Dermis blood vessel endothelial cell (primary cell): ENCODE results near the gene PAPOLG. TPM values are rescaled to one million over a fixed set of nuclear protein-coding genes. Genes with fewer than 3 reads are reported as not detected.
"Not testable (repeated sequence)": the region's sequence is repeated elsewhere in the genome, so short reads cannot be mapped to it uniquely, and the experiment has no call there.

Experiments used
- DNase-seq: peaks from one replicate; pipeline ENCODE4 v3.0.0; 2010
- total RNA-seq: library from RNA; depleted of rRNA; stranded (reverse); fragments of >200 nt; gene quantifications from 2 replicates; pipeline ENCODE4 v1.2.3, GENCODE V29; 2014

PAPOLG gene
- total RNA-seq, 1 donor from 2014 or later = 19.1 TPM

DNA sequence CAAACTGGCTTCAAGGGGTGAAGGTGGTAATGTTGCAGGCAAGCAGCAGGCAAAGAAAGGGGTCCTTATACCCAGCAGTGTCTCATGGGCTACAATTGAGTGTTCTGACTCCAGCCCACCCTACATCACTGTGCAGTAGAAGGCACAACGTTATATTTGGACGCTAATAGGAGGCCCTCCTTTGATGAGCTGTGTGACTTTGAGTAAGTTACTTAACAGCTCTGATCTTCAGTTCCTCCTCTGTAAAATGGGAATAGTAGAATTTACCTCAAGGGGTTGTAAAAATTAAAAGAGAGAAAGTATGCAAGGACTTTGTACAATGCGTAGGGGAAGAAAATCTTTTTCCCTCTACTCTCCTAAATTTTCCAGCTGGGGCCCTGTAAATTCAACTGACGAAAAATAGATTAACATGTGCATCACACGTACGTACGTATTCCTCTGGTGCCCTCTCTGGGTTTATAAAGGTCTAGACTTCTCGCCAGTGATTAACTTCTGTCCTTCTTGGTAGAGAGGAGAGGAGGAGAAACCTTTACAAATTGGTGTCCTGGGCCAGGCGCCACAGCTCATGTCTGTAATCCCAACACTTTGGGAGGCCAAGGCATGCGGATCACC is 67.7 kb downstream of the PAPOLG start:
- DNase-seq = no peak

DNA sequence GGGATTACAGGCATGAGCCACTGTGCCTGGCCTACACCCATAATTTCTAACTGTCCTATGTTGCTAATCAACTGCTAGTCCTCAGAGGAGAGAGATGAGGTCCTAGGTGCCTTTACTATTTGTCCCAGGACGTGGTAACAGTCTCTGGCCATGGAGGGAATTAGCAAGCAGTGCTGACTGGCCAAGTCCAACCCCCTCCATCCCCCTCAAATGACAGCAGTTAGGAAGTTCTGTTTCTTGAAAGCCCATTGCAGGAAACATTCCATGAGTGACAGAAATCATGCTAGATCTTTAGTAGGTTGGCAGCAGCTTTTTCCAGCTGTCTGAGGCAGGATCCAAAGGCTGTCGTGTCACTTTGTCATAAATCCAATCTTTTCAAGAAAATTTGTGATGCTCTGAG is 69.6 kb downstream of the PAPOLG start:
- no peak for DNase-seq

DNA sequence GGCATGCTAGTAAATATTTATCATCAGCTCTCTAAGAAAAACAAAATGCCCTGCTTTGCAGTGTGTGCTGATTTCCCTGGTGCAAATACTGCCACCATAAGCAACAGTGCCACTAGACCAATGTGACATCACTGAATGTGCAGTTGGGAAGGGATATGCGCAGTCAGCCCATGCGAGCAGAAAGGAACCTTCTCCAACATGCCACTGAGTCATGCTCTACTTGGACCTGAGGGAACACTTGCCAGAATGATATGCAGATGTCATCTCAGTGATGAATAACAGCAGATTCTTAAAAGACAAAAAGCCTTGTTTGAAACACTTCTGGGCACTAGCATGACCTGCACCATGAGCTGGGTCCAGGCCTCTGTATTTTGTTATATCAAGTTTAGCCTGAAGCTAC is 70.0 kb downstream of the PAPOLG start:
- DNase-seq = no peak

DNA sequence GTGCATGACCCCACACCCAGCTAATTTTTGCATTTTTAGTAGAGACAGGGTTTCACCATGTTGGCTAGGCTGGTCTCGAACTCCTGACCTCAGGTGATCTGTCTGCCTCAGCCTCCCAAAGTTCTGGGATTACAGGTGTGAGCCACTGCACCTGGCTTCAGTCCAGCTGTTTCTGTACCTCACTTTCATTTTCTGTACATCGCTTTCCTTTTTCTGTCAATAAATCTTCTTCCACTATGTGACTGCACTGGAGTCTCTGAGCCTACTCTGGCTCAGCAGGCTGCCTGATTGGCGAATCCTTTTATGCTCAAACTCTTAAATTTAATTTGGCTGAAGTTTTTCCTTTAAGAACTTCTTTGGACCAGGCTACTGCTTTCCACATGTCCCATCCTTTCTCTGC is 70.8 kb downstream of the PAPOLG start:
- not testable (repeated sequence) for DNase-seq

DNA sequence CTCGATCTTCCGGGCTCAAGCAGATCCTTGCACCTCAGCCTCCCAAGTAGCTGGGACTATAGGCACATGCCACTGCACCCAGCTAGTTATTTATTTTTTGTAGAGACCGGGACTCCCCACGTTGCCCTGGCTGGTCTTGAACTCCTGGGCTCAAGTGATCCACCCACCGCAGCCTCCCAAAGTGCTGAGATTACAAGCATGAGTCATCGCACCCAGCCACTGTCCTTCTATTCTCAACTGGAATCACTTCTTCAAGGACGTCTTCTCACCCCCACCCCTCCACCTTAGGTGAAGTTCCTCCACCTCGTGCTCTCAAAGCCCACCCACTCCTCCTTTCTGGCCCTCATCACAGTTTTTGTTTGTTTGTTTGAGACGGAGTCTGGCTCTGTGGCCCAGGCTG is 71.3 kb downstream of the PAPOLG start:
- no peak for DNase-seq

DNA sequence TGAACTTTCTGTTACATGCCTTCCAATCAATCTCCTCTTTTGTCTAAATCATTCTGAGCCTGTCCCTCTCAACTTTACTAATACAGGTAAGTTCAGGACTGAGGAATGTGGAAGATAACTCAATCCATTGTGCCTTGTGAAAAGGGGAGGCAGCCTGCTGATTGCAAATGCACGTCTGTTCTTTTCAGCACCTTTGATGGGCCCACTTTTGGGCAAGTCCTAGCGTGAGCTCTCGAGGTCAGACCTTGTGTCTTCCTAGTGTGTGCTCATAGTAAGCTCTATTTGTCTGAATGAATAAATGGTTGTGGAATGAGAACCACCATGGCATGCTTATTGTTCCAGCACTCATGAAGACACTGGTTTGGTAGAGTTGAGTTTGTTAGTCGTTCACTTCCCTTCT is 74.9 kb downstream of the PAPOLG start:
- DNase-seq = no peak

DNA sequence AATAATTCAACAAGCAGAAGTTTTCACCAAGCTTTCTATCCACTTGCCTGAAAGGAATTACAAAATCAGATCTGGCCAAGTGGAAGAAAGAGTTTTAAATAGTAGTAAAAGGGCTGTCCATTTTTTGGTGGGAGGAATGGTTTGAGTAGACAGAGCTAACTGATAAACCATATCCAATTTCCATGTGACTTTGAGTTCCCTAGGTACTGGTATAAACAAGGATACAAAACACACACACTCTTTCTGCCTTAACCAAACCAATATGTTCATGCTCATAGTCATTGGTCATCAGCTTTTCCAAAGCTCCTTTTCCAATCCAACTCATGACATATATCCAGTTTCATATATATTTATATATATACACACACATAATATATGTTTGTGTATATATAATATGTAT is 75.9 kb downstream of the PAPOLG start:
- DNase-seq = no peak

DNA sequence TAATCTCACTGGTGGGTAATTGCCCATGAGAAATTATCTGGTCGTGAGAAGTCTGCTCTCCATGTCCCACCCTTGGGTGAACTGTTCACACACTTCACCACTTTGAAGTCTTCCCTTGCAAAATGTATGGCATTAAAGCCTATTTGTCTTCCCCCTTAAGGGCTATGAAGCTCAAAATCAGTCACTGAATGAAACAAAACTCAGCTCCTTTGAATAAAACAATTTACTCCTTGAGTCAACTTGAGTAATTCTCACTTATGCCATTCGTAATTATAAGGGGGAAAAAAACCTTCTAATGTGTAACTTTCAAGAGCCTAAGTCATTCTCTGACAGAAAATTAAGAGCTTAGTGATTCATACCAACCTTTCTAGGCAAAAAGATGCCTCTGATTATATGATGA is 76.6 kb downstream of the PAPOLG start:
- no peak for DNase-seq

DNA sequence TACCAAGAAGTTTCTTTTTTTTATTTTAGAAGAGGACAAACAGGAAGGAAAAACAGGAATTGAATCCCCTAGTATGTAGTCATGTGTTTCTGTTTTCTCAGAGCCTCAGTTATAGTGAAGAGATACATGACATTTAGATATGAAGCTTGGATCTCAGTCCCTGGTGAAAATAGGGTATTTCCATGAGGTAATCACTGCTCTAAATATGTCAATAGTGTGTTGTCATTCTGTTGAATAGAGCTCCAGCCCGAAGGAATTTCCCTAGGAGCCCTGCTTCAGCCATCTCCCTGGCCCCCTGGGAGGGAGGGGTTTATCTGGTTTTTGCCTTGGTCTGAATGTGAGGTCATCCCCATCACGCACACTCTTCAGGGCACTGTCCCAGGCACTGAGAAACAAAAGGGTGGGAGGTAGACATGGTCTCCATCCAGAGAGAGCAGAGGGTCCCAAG is 78.2 kb downstream of the PAPOLG start:
- DNase-seq = no peak

DNA sequence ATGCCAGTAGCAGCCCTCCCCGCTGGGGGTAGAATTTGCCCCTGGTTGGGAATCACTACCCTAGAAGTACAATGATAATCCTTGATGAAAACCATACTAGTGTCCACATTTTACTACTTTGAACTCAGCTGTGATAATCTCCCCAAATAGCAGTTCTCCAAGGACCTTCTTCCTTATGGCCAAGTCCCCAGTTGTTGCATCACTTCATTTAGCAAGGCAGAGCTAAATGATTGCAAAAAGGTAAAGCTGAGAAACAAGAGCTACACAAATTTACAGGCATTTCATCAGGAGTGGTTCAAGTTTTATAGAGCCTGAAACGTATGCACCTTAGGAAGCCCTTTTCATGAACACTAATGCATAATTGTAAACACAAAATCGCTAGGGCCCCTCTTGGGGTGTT is 80.4 kb downstream of the PAPOLG start:
- DNase-seq = no peak

DNA sequence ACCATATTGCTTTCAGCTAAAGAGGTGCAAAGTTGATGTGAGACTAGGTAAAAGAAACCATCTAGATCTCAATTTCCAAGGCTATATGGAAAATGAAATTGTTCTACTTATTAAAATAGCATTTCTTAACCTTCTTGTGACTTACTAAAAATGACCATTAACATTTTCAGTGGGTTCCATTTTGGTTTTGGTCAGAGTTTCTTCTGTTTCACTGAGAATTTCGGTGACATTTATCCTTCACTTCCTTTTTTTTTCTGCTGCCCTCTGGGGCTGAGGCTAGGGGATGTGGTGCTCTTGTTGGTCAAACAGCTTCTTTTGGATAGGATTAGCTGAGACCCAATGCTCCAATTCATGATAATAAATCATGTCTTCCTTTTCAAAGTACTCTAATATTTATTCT is 81.1 kb downstream of the PAPOLG start:
- no peak for DNase-seq

DNA sequence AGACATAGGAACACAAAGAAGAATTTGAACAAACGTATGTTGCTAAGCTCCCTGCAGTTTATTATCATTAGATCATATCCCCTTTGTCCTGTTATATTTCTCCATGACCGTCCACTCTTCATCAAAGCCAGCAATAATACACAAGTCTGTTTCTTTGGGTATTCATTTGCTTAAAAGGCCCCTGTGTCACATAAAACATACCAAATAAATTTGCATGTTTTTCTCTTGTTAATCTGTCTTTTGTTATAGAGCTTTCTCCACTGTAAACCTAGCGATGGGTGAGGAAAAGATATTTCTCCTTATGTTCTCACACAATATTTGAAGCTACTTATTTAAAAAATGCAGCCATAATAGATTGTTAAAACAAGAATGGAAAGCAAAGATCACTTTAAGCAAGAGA is 82.4 kb downstream of the PAPOLG start:
- DNase-seq = no peak

DNA sequence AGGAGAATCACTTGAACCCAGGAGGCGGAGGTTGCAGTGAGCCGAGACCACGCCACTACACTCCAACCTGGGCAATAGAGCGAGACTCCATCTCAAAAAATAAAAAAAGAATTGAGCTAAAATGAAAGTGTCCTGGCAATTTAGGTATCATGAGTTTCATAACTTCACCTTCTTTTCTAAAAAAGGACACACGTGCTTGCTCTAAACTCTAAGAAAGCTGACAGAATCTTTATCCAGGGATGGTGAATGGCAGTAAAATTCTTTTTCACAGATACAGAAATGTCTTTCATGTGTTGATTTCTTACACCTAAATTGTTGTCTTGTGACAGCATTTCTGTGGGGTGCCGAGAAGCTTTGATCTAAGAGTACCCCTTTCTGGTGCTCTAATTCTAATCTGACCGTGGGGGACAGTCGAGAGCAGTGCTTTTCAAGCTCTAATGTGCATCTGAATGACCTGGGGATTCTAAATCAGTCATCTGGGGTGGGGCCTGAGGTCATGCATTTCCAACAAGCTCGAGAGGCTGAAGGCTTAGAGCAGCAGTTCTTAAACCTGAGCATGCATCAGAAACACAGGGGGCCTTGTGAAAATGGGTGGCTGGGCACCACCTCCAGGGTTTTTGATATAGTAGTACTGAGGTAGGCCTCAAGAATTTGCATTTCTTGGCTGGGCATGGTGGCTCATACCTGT is 83.2 kb downstream of the PAPOLG start:
- no peak for DNase-seq

DNA sequence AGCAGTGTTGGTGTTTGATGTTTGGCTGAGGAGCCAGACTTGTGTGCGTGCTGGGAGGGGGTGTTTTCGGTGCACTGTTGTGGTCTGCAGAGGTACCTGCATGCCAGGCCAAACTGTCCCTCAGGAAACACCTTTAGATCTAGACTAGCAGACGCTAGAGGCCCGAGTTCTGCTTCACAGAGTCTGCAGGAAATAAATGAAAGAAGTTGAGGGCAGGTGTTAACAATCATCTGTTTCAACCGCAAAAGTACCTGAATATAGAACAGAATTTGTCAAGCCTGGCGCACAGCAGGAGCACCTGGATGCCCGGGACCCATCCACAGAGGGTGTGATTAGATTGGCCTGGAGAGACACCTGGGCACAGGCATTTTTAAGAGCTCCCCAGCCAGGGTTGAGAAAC is 84.8 kb downstream of the PAPOLG start:
- no peak for DNase-seq

DNA sequence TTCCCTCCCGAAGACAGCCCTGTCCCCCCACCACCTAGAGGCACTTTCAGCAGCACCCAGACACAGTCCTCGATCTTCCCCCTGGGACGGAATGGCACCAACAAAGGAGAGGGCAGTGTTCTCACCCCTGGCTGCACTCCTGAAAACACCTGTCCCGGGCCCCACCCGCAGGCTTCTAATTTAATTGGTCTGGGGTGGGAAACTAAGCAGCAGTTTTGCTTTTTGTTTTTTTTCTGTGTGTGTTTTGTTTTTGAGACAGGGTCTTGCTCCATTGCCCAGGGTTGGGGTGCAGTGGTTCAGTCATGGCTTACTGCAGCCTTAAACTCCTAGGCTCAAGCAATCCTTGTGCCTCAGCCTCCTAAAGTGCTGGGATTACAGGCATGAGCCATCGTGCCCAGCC is 86.9 kb downstream of the PAPOLG start:
- no peak for DNase-seq

DNA sequence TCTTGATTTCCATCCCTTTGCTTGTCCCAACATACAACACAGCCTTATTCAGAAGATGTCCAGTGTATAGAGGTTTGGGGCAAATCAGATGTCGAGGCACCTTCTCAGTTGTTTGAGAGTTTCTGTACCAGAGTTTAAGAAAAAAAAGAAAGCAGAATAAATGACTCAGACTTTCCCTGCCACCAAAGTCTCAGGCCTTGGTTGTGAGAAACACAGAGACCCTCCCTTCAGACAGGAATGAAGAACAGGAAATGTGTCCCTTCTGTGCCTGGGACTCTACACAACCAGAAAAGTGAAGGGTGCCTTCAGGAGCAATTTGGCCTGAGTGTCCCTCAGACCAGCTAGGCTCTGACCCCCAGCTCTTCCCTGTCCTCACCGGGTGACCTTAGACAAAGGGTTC is 88.0 kb downstream of the PAPOLG start:
- DNase-seq = no peak

DNA sequence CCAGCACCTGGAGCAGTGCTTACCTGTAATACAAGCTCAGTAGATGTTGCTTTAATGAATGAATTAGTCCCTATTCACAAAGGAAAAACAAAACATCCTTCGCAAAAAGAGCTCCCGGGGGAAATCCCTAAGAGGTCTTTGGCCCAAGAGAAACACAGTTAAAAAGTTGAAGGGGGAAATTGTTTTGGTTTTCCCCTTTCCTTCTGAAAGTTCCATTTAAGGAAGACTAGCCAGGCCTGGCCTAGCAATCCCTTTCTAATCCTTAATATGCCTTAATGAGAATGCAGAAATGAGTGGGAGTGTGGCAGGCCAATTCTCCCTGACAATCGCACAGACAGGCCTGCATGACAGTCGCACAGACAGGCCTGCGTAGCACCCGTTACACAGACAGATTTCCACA is 91.8 kb downstream of the PAPOLG start:
- DNase-seq = no peak

Other genes with a start within 250 kb of the PAPOLG start
- gene BCL11A, start 202.6 kb upstream of the PAPOLG start, total RNA-seq = under 0.01 and 0.23 TPM in 2 replicates
- 21.8 and 30.4 TPM in 2 replicates for gene REL, start 125.3 kb downstream of the PAPOLG start, total RNA-seq